Amniotic epithelial cell (primary cell): ENCODE results near the gene COG7.
"Not testable (repeated sequence)": the region's sequence is repeated elsewhere in the genome, so short reads cannot be mapped to it uniquely, and the experiment has no call there.

Source experiments
- DNase-seq: peaks from one replicate; pipeline ENCODE4 v3.0.0-alpha.2; 2010; ENCODE audit warnings: low read depth

Gene COG7

DNA sequence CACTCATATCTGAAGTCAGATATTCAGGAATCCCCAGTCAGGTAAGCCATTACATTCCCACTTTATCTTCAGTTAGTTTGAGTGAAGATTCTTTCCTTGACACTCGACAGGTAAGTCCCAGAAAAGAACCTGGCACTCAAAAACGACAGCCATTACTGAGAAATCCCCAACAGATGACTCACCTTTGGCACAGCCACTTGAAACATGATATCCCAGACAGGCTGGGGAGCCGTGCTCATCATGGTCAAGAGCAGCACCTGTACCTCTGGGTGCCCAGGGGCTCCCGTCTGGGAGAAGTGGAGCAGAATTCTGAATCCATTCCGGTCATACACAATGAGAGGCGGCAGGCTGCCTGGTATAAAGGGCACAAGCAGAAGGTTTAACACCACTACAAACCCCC is 16.8 kb upstream of the COG7 start:
- DNase-seq = peak; percentile 37

GRCh38 chr16:23466162-23466885 is 13.3 kb upstream of the COG7 start:
- DNase-seq = peak; percentile 90

- no peak for DNase-seq
Observed at GRCh38 chr16:23465179-23465578, 12.2 kb upstream of the COG7 start.

GRCh38 chr16:23464196-23464595 is 11.2 kb upstream of the COG7 start:
- no peak for DNase-seq

GRCh38 chr16:23462994-23463393 is 10.0 kb upstream of the COG7 start:
- DNase-seq = peak; percentile 19

GRCh38 chr16:23453338-23454052 is 506 bp upstream of the COG7 start:
- no peak for DNase-seq

GRCh38 chr16:23452221-23452571 is 793 bp downstream of the COG7 start:
- DNase-seq = no peak

DNA sequence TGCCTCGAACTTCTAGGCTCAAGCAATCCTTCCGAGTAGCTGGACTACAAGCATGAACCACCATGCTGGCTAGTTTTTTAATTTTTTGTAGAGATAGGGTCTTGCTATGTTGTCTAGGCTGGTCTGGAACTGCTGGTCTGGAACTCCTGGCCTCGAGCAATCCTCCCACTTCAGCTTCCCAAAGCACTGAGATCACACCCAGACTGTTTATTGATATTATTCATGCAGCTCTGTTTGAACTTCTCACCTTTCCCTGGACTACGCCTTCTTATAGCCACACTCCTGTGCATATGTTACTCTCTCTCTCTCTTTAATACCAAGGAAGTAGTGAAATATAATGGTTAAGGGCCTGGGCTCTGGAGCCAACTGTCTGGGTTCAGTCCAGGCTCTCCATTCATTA is 4.6 kb downstream of the COG7 start:
- DNase-seq = peak; percentile 11

DNA sequence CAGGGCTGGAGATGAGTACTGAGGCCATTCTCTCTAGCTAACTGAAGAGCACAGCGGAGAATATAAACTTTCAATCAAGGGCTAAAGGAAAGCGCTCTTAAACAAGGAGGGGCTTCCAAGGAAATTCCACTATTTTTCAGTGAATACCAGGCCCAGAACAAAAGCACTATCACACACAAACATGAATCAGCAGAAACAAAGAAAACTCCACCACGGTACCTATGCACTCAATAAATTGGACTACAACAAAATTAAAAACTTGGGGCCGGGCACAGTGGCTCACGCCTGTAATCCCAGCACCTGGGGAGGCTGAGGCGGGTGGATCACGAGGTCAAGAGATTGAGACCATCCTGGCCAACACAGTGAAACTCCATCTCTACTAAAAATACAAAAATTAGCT is 15.4 kb downstream of the COG7 start:
- DNase-seq = not testable (repeated sequence)

DNA sequence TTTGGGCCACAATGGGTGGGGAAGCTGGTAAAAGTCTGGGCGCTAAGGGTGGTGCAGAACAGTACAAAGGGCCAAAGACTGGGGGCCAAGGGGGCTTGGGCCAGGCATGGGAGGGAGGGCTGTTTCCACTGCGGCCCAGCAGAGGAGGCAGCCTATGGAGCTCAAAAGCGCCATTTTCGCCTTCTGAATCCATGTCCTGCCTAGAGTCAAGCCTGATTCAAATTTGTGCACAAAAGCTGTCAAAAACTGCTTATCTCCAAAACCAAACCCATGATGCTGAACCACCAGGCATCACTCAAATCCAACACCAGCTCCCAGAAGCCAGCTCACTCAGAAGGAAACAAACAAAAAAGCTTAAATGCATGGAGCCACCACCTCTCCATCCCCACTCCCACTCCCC is 16.0 kb downstream of the COG7 start:
- no peak for DNase-seq

- DNase-seq = peak; percentile 41
Observed at GRCh38 chr16:23435500-23435899, 17.5 kb downstream of the COG7 start.

DNA sequence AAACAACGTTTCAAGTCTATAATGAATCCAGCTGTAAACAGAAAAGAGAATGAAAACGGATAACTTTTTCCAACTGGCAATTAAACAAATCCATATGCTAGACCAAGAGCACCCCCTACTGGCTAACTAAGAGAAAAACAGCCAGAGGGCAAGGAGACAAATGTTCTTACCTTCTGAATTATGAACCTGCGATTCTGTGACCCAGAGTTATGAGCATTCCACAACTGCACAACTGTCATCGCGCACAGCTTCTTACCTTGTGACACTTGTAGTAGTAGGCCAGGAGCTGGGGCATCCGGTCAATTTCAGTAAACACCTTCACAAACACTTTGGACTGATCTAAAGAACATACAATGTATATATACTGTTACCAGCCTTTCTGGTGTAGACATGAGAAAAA is 18.6 kb downstream of the COG7 start:
- peak; percentile 64 for DNase-seq

DNA sequence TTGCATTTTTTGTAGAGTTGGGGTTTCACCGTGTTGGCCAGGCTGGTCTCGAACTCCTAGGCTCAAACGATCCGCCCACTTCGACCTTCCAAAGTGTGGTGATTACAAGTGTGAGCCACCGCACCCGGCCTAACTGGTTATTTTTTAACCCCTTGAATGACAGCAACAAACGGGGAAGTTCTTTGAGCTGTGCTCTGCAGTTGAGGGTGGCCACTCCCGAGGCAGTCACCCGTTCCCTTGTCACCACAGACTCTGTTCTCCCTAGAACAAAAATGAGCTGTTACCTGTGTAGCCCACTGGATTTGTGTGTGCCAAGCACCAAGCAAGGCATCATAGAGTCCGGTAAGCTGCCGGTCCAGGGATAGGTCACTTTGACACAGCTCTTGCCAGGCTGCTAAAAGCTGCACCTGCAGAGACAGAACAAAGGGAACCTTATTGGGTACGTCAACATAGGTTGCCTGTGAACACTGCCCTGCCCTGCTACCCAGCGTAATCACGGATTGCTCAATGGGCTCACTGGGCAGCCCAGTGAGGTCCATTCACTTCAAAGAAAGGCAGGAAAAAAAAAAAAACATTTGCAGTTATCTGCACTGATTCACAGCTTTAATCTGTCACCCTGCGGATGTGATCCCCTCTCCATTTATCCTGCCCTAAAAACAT is 19.6 kb downstream of the COG7 start:
- no peak for DNase-seq

GRCh38 chr16:23432176-23433128 is 20.5 kb downstream of the COG7 start:
- no peak for DNase-seq

DNA sequence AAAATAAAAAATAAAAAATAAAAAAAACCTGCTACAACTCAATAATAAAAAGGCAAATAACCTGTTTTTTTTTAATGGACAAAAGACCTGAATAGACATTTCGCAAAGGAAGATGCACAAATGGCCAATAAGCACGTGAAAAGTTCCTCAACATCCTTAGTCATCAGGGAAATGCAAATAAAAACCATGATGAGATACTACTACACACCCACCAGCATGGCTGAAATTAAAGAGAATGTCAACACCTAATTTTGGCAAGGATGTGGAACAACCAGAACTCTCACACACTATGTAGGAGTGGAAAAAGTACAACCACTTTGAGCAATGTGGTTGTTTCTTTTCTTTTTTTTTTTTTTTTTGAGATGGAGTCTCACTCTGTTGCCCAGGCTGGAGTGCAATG is 24.6 kb downstream of the COG7 start:
- no peak for DNase-seq

DNA sequence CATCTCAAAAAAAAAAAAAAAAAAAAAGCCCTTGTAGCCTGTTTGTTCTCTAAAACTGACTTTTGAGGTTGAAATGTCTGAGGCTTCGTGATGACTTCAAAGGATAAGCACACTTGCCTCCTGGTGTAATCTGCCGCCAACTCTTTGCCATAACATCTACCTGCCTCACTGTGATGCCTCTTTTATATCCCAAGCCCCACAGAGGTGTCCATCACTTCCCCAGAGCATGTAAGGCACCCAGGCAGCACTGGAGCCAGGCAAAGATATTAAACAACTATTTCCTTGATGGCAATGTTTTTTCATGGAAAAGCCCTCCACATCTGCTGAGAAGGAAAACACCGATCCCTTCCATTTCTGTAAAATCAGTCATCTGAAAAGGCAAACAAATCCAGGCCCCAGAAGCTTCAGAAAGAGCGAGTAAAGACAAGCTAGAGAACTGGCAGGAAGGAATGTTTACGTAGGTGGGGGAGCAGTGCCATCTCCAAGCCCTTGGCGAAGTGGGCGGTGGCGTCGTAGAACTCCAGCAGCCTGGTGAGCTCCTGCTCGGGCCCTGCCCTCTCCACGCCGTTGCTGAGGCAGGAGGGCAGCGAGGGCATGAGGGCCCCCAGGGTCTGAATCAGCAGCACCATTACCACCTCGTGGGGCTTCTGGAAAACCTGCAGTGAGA is 28.6 kb downstream of the COG7 start:
- peak; percentile 28 for DNase-seq

- DNase-seq = peak; percentile 90
Observed at GRCh38 chr16:23423496-23424049, 29.4 kb downstream of the COG7 start.

DNA sequence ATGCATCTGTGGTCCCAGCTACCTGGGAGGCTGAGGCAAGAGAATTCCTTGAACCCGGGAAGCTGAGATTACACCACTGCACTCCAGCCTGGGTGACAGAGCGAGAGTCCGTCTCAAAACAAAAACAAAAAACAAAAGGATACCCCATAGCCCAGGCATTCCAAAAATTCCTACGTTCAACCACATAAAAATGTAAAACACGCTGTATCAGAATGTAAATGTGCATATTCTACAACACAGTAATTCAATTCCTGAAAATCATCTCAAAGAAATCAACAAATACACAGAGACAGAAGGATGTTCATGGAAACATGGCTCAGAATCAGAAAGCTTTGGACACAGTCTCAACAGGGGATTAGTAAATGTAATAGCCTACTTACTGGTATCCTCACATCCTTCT is 33.0 kb downstream of the COG7 start:
- DNase-seq = peak; percentile 31

DNA sequence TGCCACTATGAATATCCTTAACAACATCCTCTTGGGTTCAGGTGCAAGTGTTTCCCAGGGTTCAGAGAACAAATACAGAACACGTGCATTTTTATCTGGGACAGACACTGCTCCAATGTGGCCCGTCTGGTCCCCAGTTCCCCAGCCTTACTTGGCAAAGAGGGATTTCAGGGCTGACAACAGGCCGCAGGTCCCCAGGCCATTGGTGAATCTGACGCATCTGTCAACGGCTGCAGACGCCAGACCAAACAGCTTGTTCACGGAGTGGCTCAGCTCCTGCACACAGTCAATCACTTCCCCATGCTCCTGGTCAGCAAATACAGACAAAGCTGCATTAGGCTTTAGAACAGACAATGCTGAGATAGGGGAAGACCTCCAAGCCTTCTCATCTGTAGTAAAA is 36.2 kb downstream of the COG7 start:
- no peak for DNase-seq

GRCh38 chr16:23414731-23415130 is 38.3 kb downstream of the COG7 start:
- DNase-seq = no peak

DNA sequence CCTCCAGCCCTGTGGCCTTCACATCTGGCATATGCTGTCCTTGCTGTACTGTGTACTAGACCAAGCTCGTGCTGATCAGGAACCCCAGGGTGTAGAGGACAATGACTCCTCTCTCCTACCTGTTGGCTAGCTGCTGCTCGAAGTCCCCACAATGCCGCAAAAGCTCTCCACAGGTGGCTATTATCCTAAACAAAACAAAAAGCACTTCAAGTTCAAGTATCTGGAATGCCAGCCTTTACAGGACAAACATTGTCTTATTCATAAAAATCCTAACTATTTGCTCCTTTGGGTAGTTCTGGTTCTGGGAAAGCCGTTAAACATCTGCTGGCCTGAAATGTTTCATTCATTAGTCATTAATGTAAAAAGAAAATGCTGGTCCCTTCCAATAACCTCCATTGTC is 42.8 kb downstream of the COG7 start:
- DNase-seq = no peak
